GM23248 (cell line): Measurements from ENCODE around the gene SH3BGRL.

ENCODE experiments used
- EZH2 ChIP-seq: fragments of 200-600 bp; sonication (generic); IDR thresholded peaks from 2 replicates; pipeline ENCODE4 v1.6.1; 2018; ENCODE audit warnings: antibody characterized with exemption, mild to moderate bottlenecking; ENCODE audit not compliant: insufficient read depth, poor library complexity, severe bottlenecking
- EZH2phosphoT487 ChIP-seq: fragments of 200-600 bp; sonication (generic); IDR thresholded peaks from 2 replicates; pipeline ENCODE4 v1.6.1; 2018; ENCODE audit warnings: antibody characterized with exemption, moderate library complexity, mild to moderate bottlenecking, low read depth; ENCODE audit not compliant: insufficient read depth

GRCh38 chrX:81208916-81209315 lies 7.0 kb downstream of the SH3BGRL start:
- TF ChIP-seq EZH2 (no peak), EZH2phosphoT487 (no peak)
